HUDEP-2 (cell line): Measurements from ENCODE around the gene RPL31.
A peak's percentile ranks its signal among the peaks of the same experiment; 100 is the strongest.

Experiments used
- DNase-seq, 76 experiments: peaks; one replicate each; lab custom pipeline; 2025; ENCODE audit not compliant: unreplicated experiment in 76 of 76; lab: John Stamatoyannopoulos, UW

RPL31 gene

GRCh38 chr2:100992262-100992661 is 9.8 kb upstream of the RPL31 start:
- DNase-seq, result no peak

- no peak for DNase-seq
Observed at GRCh38 chr2:100993294-100993693, 8.8 kb upstream of the RPL31 start.

- no peak for DNase-seq
Observed at GRCh38 chr2:100995309-100996075, 6.6 kb upstream of the RPL31 start.

- no peak for DNase-seq
Observed at GRCh38 chr2:100997509-100998234, 4.4 kb upstream of the RPL31 start.

GRCh38 chr2:100998235-100998573 is 3.9 kb upstream of the RPL31 start:
- no peak for DNase-seq

GRCh38 chr2:100999995-101000394 is 2.1 kb upstream of the RPL31 start:
- DNase-seq, result no peak

GRCh38 chr2:101002562-101003277 is 631 bp downstream of the RPL31 start:
- DNase-seq, result peak in 9 of 76 experiments; percentile 24 to 69 (median 35)

GRCh38 chr2:101003278-101003775 is 1.2 kb downstream of the RPL31 start:
- DNase-seq, result no peak

GRCh38 chr2:101004620-101005325 is 2.7 kb downstream of the RPL31 start:
- DNase-seq, result no peak

- no peak for DNase-seq
Observed at GRCh38 chr2:101006065-101006715, 4.1 kb downstream of the RPL31 start.

- peak in 1 of 76 experiments; percentile 12 for DNase-seq
Observed at GRCh38 chr2:101007415-101008345, 5.6 kb downstream of the RPL31 start.

- DNase-seq, result no peak
Observed at GRCh38 chr2:101011152-101011551, 9.1 kb downstream of the RPL31 start.

- no peak for DNase-seq
Observed at GRCh38 chr2:101012054-101012705, 10.1 kb downstream of the RPL31 start.

- DNase-seq, result peak in 18 of 76 experiments; percentile 4 to 37 (median 14)
Observed at GRCh38 chr2:101012706-101013181, 10.7 kb downstream of the RPL31 start.

- DNase-seq, result no peak
Observed at GRCh38 chr2:101014264-101014857, 12.3 kb downstream of the RPL31 start.

- DNase-seq, result no peak
Observed at GRCh38 chr2:101017371-101017770, 15.3 kb downstream of the RPL31 start.

- DNase-seq, result no peak
Observed at GRCh38 chr2:101018934-101019333, 16.8 kb downstream of the RPL31 start.

- peak in 1 of 76 experiments; percentile 9 for DNase-seq
Observed at GRCh38 chr2:101022221-101022620, 20.1 kb downstream of the RPL31 start.
